Stimulated activated CD8-positive, alpha-beta memory T cell treated with anti-CD3 and anti-CD28 coated beads, Interleukin-12 subunit alpha, Interleukin-12 subunit beta, amount 100 ng/mL, for 1 hour (primary cell): ENCODE results near the gene INSL3.
"Not testable (repeated sequence)": the region's sequence is repeated elsewhere in the genome, so short reads cannot be mapped to it uniquely, and the experiment has no call there.

ENCODE experiments used
- DNase-seq: peaks from one replicate; pipeline ENCODE4 v3.0.0-alpha.2; 2020; ENCODE audit warnings: low read depth

INSL3 gene

DNA sequence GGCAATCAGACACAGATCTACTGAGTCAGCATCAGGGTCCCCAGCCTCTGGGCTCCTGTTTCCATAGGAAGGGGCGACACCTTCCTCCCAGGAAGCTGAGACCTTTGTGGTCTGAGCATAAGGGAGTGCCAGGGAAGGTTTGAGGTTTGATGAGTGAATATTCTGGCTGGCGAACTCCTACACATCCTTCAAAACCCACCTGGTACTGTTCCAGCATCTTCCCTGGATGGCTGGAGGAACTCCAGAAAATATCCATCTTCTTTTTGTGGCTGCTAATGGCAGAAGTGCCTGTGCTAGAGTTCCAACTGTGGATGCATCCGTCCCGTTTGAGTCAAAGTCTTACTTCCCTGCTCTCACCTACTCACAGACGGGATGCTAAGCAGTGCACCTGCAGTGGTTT lies 9.2 kb downstream of the INSL3 start:
- no peak for DNase-seq

- DNase-seq, result no peak
These were observed 9.6 kb downstream of the INSL3 start for GRCh38 chr19:17811681-17812080.

DNA sequence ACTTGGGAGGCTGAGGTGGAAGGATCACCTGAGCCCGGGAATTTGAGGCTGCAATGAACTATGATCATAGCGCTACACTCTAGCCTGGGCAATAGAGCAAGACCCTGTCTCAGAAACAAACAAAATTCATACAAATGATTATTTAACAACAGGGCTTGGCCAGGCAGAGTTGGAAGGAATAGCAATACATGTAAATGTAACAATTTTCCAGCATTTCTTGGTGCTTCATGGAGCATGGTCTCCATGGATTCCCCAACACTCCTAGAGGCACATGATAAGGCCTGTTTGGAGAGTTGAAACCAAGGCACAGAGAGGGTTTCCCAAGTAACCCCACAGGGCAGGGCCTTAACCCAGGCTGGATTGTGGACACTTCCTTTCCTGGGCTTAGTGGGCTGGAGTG lies 10.2 kb downstream of the INSL3 start:
- DNase-seq, result no peak

- DNase-seq, result no peak
These were observed 13.5 kb downstream of the INSL3 start for GRCh38 chr19:17807731-17808316.

- no peak for DNase-seq
These were observed 14.4 kb downstream of the INSL3 start for GRCh38 chr19:17806945-17807344.

DNA sequence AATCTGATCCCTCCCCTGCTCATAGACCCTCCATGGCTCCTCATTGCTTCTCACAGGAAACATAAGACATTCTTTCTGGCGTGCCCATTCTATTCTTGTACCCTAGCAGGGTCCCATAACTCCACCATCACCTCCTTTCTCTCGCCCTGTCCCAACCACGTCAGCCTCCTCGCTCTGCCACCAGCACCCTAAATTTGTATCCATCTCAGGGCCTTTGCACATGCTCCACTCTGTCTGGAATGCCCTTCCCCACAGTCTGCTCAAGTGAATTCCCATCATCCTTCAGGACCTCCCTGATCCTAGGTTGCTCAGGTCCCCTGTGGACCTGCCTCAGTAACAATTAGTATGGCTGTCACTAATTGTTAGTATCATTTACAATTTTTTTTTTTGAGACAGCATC lies 15.9 kb downstream of the INSL3 start:
- no peak for DNase-seq

DNA sequence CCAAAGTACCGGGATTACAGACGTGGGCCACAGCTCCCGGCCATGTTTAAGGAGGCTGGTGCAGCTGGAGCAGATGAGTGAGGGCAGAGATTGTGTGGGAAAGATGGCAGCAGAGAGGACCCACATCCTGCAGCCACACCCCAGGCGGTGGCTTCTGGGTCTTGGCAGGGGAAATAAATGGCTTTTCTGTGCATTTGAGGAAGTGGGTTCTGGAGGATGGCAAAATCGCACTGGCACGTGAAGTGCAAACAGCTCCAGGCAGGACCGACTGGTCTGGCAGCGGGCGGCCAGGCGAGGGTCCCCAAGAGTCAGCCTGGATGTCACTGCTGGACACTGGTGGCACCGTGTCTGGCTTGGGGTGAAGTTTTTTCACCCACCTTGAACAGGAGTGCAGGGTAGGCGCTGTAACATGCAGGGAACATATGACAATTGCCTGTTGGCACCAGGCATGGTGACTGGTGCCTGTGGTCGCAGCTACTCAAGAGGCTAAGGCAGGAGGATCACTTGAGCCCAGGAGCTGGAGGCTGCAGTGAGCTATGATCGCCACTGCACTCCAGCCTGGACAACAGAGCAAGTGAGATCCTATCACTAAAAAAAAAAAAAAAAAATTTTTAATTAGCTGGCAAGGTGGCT lies 17.9 kb downstream of the INSL3 start:
- no peak for DNase-seq

DNA sequence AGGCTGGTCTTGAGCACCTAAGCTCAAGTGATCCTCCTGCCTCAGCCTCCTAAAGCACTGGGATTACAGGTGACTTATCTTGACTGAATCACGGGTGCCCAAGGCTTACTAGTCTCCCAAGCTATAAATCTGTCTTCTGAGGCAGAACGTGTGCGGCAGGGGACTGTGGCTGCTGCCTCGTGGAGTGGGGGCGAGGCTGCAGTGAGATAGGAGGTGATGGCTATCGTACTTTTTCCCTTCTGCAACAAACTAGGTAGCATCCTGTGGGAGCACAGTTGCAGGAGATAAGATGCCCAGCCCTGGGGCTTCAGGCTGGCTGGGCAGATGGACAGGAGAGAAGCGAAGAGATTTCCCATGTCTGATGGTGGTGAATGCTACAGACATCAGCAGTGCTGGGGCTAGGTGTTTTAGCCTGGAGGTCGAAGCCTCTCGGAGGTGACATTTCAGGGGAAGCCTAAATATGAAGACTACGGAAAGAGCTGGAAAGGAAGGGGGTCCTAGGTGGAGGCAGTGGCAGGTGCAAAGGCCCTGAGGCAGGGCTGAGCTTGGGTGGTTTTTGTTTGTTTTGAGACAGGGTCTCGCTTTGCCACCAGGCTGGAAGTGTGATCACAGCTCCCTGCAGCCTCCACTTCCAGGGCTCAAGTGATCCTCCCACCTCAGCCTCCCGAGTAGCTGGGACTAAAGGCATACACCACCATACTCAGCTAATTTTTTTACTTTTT lies 19.0 kb downstream of the INSL3 start:
- no peak for DNase-seq

DNA sequence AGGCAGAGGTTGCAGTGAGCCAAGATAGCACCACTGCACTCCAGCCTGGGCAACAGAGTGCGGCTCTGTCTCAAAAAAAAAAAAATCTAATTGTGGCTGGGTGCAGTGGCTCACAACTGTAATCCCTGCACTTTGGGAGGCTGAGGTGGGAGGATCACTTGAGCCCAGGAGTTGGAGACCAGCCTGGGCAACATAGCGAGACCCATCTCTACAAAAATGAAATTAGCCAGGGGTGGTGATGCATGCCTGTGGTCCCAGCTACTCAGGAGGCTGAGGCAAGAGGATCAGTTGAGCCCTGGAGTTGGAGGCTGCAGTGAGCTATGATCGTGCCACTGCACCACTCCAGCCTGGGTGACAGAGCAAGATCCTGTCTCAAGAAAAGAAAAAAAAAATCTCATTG lies 22.7 kb downstream of the INSL3 start:
- not testable (repeated sequence) for DNase-seq

GRCh38 chr19:17797424-17798201 lies 23.7 kb downstream of the INSL3 start:
- DNase-seq, result no peak

- DNase-seq, result no peak
These were observed 24.4 kb downstream of the INSL3 start for GRCh38 chr19:17796838-17797423.

- DNase-seq, result no peak
These were observed 25.1 kb downstream of the INSL3 start for GRCh38 chr19:17796013-17796837.

GRCh38 chr19:17795495-17795856 lies 25.8 kb downstream of the INSL3 start:
- DNase-seq, result no peak

- no peak for DNase-seq
These were observed 26.4 kb downstream of the INSL3 start, which contains the start of gene B3GNT3 for GRCh38 chr19:17794731-17795494. Gene B3GNT3, plus strand, starts transcription at chr19:17795138. Its CDS starts 12,670 bp downstream, at chr19:17807808.

DNA sequence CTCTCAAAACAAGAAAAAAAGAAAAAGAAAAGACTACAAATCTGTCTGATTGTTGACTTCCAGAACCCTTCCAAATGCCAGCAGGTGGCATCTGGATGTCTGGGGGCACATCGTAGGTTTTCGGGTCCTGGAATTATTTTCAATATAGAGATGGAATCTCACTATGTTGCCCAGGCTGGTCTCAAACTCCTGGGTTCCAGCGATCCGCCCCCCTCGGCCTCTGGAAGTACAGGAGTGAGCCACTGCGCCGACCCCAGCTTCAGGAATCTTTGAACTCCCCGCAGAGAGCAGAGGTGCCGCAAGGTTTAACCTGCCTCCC lies 26.9 kb downstream of the INSL3 start:
- DNase-seq, result no peak

GRCh38 chr19:17790059-17790780 lies 31.1 kb downstream of the INSL3 start:
- DNase-seq, result no peak

DNA sequence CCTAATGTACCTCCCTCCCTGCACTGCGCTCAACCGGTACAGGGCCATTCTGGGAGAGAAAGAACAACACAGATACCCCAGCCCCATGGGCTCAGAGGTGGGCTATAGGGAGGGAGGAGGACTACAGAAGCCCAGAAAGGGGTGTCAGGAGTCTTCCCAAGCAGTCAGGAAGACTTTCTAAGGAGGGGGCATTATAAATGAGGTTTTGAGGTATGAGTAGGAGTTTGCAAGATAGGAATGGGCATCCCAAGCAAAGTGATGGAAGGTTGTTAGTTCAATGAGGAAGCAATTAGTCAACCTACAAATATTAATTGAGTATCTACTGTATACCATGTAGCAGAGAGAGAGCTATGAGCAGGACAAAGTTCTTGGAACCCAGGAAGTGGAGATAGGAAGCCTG lies 32.7 kb downstream of the INSL3 start:
- DNase-seq, result no peak

- no peak for DNase-seq
These were observed 33.9 kb downstream of the INSL3 start for GRCh38 chr19:17787274-17787913.

GRCh38 chr19:17784201-17785008 lies 36.9 kb downstream of the INSL3 start:
- DNase-seq, result peak; percentile 57
